Stomach smooth muscle (tissue), 2 donors: Measurements from ENCODE around the gene LYPD6B.

Source experiments
- H3K27ac ChIP-seq: one replicate; pipeline ENCODE4 v1.7.0; 2013; ENCODE audit warnings: mild to moderate bottlenecking, low read length, inconsistent platforms
- H3K27me3 ChIP-seq, 2 donors: one replicate each; pipeline ENCODE4 v1.7.0; 2013; ENCODE audit warnings: low read length in 2 of 2; ENCODE audit not compliant: insufficient read depth in 2 of 2, control insufficient read depth in 1 of 2
- H3K36me3 ChIP-seq, 2 donors: one replicate each; pipeline ENCODE4 v1.7.0; 2013; ENCODE audit warnings: low read length in 2 of 2; ENCODE audit not compliant: control insufficient read depth in 2 of 2, insufficient read depth in 2 of 2
- H3K4me1 ChIP-seq: one replicate; pipeline ENCODE4 v1.7.0; 2013; ENCODE audit warnings: low read length; ENCODE audit not compliant: control insufficient read depth, insufficient read depth
- H3K4me3 ChIP-seq, 2 donors: one replicate each; pipeline ENCODE4 v1.7.0; 2013; ENCODE audit warnings: low read length in 2 of 2
- H3K9ac ChIP-seq, 2 donors: one replicate each; pipeline ENCODE4 v1.7.0; 2013; ENCODE audit warnings: low read length in 2 of 2, mild to moderate bottlenecking in 1 of 2
- H3K9me3 ChIP-seq, 2 donors: one replicate each; pipeline ENCODE4 v1.7.0; 2013; ENCODE audit warnings: low read length in 2 of 2; ENCODE audit not compliant: control insufficient read depth in 2 of 2
- donor health status: healthy.
- donor health status: Pancreatic carcinoma.

Gene LYPD6B

GRCh38 chr2:149160701-149161217 lies 122.3 kb downstream of the LYPD6B start:
- H3K27ac ChIP-seq = no peak overlapping the region
- H3K4me3 ChIP-seq = no peak overlapping the region
- H3K27me3 ChIP-seq = no peaks in the 10 kb centered on the region
- H3K4me1 ChIP-seq = no peaks in the 10 kb centered on the region
- no peaks in the 10 kb centered on the region for H3K36me3 ChIP-seq
- peaks cover 0 to 8% of the 10 kb centered on the region in 2 donors for H3K9me3 ChIP-seq
- H3K9ac ChIP-seq = no peak overlapping the region

GRCh38 chr2:149161481-149162225 lies 123.2 kb downstream of the LYPD6B start:
- Histone ChIP-seq H3K9ac (no peak overlapping the region), H3K27me3 (no peaks in the 10 kb centered on the region), H3K27ac (no peak overlapping the region), H3K4me1 (no peaks in the 10 kb centered on the region), H3K36me3 (no peaks in the 10 kb centered on the region), H3K9me3 (peaks cover 0 to 8% of the 10 kb centered on the region in 2 donors), H3K4me3 (no peak overlapping the region)

- H3K27me3 ChIP-seq = no peaks in the 10 kb centered on the region
- H3K9ac ChIP-seq = no peak overlapping the region
- H3K9me3 ChIP-seq = peaks cover 0 to 8% of the 10 kb centered on the region in 2 donors
- no peaks in the 10 kb centered on the region for H3K36me3 ChIP-seq
- H3K4me3 ChIP-seq = no peak overlapping the region
- H3K4me1 ChIP-seq = no peaks in the 10 kb centered on the region
- H3K27ac ChIP-seq = no peak overlapping the region
Observed at GRCh38 chr2:149164296-149164695, 125.8 kb downstream of the LYPD6B start.

- no peak overlapping the region for H3K27ac ChIP-seq
- H3K9ac ChIP-seq = no peak overlapping the region
- H3K9me3 ChIP-seq = peaks cover 0 to 8% of the 10 kb centered on the region in 2 donors
- H3K4me1 ChIP-seq = no peaks in the 10 kb centered on the region
- no peak overlapping the region for H3K4me3 ChIP-seq
- no peaks in the 10 kb centered on the region for H3K36me3 ChIP-seq
- H3K27me3 ChIP-seq = no peaks in the 10 kb centered on the region
Observed at GRCh38 chr2:149164827-149165226, 126.3 kb downstream of the LYPD6B start.

- Histone ChIP-seq H3K27ac (no peak overlapping the region), H3K9ac (no peak overlapping the region), H3K4me1 (no peaks in the 10 kb centered on the region), H3K36me3 (no peaks in the 10 kb centered on the region), H3K4me3 (no peak overlapping the region), H3K9me3 (peaks cover 0 to 8% of the 10 kb centered on the region in 2 donors), H3K27me3 (no peaks in the 10 kb centered on the region)
Observed at GRCh38 chr2:149167001-149167780, 128.7 kb downstream of the LYPD6B start.

GRCh38 chr2:149167941-149168340 lies 129.4 kb downstream of the LYPD6B start:
- Histone ChIP-seq H3K9me3 (peaks cover 0 to 8% of the 10 kb centered on the region in 2 donors), H3K9ac (no peak overlapping the region), H3K4me1 (no peaks in the 10 kb centered on the region), H3K27ac (no peak overlapping the region), H3K27me3 (no peaks in the 10 kb centered on the region), H3K36me3 (no peaks in the 10 kb centered on the region), H3K4me3 (no peak overlapping the region)

- no peak overlapping the region for H3K4me3 ChIP-seq
- H3K9me3 ChIP-seq = peaks cover 0 to 6% of the 10 kb centered on the region in 2 donors
- H3K4me1 ChIP-seq = no peaks in the 10 kb centered on the region
- no peaks in the 10 kb centered on the region for H3K36me3 ChIP-seq
- H3K9ac ChIP-seq = no peak overlapping the region
- H3K27me3 ChIP-seq = no peaks in the 10 kb centered on the region
- H3K27ac ChIP-seq = no peak overlapping the region
Observed at GRCh38 chr2:149169656-149170055, 131.2 kb downstream of the LYPD6B start.

GRCh38 chr2:149170156-149170555 lies 131.7 kb downstream of the LYPD6B start:
- no peaks in the 10 kb centered on the region for H3K4me1 ChIP-seq
- no peak overlapping the region for H3K9ac ChIP-seq
- no peaks in the 10 kb centered on the region for H3K36me3 ChIP-seq
- H3K27me3 ChIP-seq = no peaks in the 10 kb centered on the region
- no peak overlapping the region for H3K4me3 ChIP-seq
- peaks cover 0 to 2% of the 10 kb centered on the region in 2 donors for H3K9me3 ChIP-seq
- no peak overlapping the region for H3K27ac ChIP-seq

GRCh38 chr2:149170911-149171310 lies 132.4 kb downstream of the LYPD6B start:
- Histone ChIP-seq H3K4me1 (no peaks in the 10 kb centered on the region), H3K9me3 (no peaks in the 10 kb centered on the region), H3K27me3 (no peaks in the 10 kb centered on the region), H3K9ac (no peak overlapping the region), H3K4me3 (no peak overlapping the region), H3K27ac (no peak overlapping the region), H3K36me3 (no peaks in the 10 kb centered on the region)

GRCh38 chr2:149173220-149173619 lies 134.7 kb downstream of the LYPD6B start:
- H3K36me3 ChIP-seq = no peaks in the 10 kb centered on the region
- H3K4me3 ChIP-seq = no peak overlapping the region
- no peaks in the 10 kb centered on the region for H3K4me1 ChIP-seq
- H3K27me3 ChIP-seq = no peaks in the 10 kb centered on the region
- H3K9me3 ChIP-seq = no peaks in the 10 kb centered on the region
- no peak overlapping the region for H3K27ac ChIP-seq
- no peak overlapping the region for H3K9ac ChIP-seq

- Histone ChIP-seq H3K4me3 (no peak overlapping the region), H3K27me3 (no peaks in the 10 kb centered on the region), H3K36me3 (no peaks in the 10 kb centered on the region), H3K4me1 (no peaks in the 10 kb centered on the region), H3K9me3 (no peaks in the 10 kb centered on the region), H3K27ac (no peak overlapping the region), H3K9ac (no peak overlapping the region)
Observed at GRCh38 chr2:149175956-149176355, 137.5 kb downstream of the LYPD6B start.
